GM12801 (cell line): ENCODE data around the gene SOCS3.

ENCODE experiments used
- TF ChIP-seq, protein P1 (sequence below): IDR thresholded peaks from one replicate; pipeline ENCODE4 v1.5.1; 2011; ENCODE audit warnings: control low read depth; ENCODE audit not compliant: insufficient read length; ENCODE audit errors: extremely low read depth

The SOCS3 gene

DNA sequence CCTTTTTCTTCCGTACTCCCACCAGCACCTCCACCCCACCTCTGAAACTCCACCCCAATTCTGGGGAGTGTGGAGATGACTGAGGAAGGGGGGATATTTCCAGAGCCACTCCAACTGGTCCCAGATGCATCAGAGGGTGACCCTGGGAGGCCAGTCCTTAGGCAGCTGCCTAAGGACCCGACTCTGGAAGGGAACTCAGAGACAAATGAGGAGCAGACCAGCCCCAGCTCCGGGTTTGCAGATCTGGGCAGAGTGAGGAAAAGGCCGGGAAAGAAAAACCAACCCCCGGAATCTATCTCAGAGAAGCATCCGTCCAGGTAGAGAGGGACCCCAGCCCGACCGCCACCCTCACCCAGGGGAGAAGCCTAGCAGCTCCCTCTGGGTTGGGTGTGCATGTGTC lies 41.5 kb downstream of the SOCS3 start:
- TF ChIP-seq, protein P1, sequence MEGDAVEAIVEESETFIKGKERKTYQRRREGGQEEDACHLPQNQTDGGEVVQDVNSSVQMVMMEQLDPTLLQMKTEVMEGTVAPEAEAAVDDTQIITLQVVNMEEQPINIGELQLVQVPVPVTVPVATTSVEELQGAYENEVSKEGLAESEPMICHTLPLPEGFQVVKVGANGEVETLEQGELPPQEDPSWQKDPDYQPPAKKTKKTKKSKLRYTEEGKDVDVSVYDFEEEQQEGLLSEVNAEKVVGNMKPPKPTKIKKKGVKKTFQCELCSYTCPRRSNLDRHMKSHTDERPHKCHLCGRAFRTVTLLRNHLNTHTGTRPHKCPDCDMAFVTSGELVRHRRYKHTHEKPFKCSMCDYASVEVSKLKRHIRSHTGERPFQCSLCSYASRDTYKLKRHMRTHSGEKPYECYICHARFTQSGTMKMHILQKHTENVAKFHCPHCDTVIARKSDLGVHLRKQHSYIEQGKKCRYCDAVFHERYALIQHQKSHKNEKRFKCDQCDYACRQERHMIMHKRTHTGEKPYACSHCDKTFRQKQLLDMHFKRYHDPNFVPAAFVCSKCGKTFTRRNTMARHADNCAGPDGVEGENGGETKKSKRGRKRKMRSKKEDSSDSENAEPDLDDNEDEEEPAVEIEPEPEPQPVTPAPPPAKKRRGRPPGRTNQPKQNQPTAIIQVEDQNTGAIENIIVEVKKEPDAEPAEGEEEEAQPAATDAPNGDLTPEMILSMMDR = no peak

DNA sequence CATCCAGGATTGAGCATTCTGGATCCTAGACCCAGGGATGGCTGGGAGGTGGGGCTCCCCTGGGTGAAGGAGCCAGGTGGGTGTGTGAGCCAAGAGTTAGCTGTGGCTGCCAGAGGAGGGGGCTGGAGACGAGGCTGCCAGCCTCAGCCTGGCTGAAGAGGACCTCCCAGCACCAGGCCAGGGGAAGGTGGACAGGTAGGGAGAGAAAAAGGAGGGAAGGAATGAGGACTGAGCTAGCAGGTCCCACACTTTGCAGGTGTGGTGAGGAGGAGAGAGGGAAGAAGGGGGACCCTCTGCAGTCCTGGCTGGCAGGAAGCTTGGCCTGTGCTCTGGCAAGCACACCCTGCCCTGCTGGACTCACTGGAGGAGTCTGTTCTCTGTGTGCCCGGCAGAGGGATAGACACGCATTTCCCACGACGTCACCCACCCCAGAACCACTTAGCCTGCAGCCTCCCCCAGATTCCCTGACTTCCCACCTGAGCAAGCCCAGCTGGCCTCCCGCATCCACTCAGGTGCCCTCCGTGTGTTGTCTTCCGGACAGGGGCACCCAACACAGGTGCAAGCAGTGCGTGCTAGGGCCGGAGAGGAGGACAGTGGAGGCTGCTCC lies 42.0 kb downstream of the SOCS3 start:
- TF ChIP-seq, protein P1 = no peak

- TF ChIP-seq, protein P1 = no peak
Measured at GRCh38 chr17:78316867-78317789, 42.7 kb downstream of the SOCS3 start.

- TF ChIP-seq, protein P1 = no peak
Measured at GRCh38 chr17:78316115-78316866, 43.6 kb downstream of the SOCS3 start.

DNA sequence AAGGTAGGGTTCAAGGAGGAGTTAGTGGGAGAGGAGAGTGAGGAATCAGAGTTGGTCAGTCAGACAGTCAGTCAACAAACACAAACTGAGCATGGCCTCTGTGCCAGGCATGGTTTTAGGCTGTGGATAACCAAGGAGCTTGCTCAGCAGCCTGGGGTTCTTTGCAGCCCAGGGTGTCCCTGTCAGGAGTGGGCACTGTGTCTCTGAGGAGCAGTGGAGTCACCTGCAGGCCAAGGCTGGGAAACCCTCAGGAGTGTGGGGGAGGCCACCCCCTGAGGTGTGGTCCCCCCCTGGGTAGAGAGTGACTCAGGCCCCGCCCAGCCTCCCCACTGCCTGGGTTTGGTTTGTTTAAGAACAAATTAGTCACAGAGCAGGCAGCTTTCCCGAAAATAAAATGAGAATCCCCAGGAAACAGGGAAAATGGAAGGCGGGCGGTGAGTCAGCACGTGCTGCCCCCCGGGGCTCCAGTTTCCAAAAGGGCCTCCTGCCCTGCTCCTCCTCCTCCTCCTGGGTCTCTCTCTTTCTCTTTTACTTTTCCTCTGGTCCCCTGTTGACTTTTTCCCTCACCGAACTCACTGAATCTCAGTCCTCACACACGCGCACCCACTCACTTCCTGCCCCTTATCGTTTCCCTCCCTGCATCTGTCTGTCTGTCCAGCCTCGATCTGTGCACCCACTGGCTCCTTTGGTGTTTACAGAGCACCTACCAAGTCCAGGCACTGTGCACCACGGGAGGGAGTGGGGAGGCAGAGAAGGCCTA lies 44.3 kb downstream of the SOCS3 start:
- TF ChIP-seq, protein P1 = no peak

- TF ChIP-seq, protein P1 = no peak
Measured at GRCh38 chr17:78314683-78315354, 45.1 kb downstream of the SOCS3 start.
